Osteoblast (primary cell): ENCODE measurements around the gene NIPAL1. TPM values are rescaled to one million over a fixed set of nuclear protein-coding genes. Genes with fewer than 3 reads are reported as not detected.

ENCODE experiments used
- DNase-seq: peaks from one replicate; pipeline ENCODE4 v3.0.0; 2011; ENCODE audit warnings: low spot score, mixed read lengths; ENCODE audit not compliant: insufficient read length; ENCODE audit errors: missing footprints
- H2AFZ ChIP-seq: 2 replicates; pipeline ENCODE4 v1.6.0; 2011; ENCODE audit warnings: mild to moderate bottlenecking, low read length
- H3K27ac ChIP-seq: 2 replicates; pipeline ENCODE4 v1.5.1; 2011; ENCODE audit warnings: mild to moderate bottlenecking, low read depth, low read length, moderate library complexity
- H3K27me3 ChIP-seq: 2 replicates; pipeline ENCODE4 v1.6.0; 2012; ENCODE audit warnings: mild to moderate bottlenecking, control low read depth, inconsistent platforms, low read length, moderate library complexity; ENCODE audit not compliant: insufficient read depth
- H3K36me3 ChIP-seq: 2 replicates; pipeline ENCODE4 v1.5.1; 2011; ENCODE audit warnings: mild to moderate bottlenecking, low read length, control low read depth, moderate library complexity; ENCODE audit not compliant: insufficient read depth
- H3K4me1 ChIP-seq: 2 replicates; pipeline ENCODE4 v1.5.1; 2011; ENCODE audit warnings: mild to moderate bottlenecking, low read length, control low read depth, moderate library complexity; ENCODE audit not compliant: insufficient read depth
- H3K4me2 ChIP-seq: 2 replicates; pipeline ENCODE4 v1.6.0; 2011; ENCODE audit warnings: mild to moderate bottlenecking, low read length; ENCODE audit not compliant: insufficient read depth
- H3K4me3 ChIP-seq: fragments of 200-600 bp; sonication (generic); 3 replicates; pipeline ENCODE4 v1.5.1; 2012; ENCODE audit warnings: mild to moderate bottlenecking, low read length, inconsistent platforms; ENCODE audit not compliant: insufficient read depth
- H3K79me2 ChIP-seq: 2 replicates; pipeline ENCODE4 v1.6.0; 2012; ENCODE audit warnings: mild to moderate bottlenecking, low read length, control low read depth, inconsistent platforms; ENCODE audit not compliant: insufficient read depth
- H3K9me3 ChIP-seq: 2 replicates; pipeline ENCODE4 v1.5.1; 2011; ENCODE audit warnings: low read depth, low read length, control low read depth
- H4K20me1 ChIP-seq: 2 replicates; pipeline ENCODE4 v1.6.0; 2012; ENCODE audit warnings: mild to moderate bottlenecking, low read length, control low read depth; ENCODE audit not compliant: insufficient read depth
- total RNA-seq: library from RNA; depleted of rRNA; stranded (reverse); fragments of >200 nt; gene quantifications from 2 replicates; pipeline ENCODE4 v1.2.3, GENCODE V29; 2012
- TF ChIP-seq, protein P1 (sequence below): IDR thresholded peaks from 2 replicates; pipeline ENCODE4 v1.5.1; 2011; ENCODE audit warnings: mild to moderate bottlenecking, low read depth, low read length, moderate library complexity; ENCODE audit errors: extremely low read depth

The NIPAL1 gene
- total RNA-seq, 1 donor, result under 0.01 TPM

DNA sequence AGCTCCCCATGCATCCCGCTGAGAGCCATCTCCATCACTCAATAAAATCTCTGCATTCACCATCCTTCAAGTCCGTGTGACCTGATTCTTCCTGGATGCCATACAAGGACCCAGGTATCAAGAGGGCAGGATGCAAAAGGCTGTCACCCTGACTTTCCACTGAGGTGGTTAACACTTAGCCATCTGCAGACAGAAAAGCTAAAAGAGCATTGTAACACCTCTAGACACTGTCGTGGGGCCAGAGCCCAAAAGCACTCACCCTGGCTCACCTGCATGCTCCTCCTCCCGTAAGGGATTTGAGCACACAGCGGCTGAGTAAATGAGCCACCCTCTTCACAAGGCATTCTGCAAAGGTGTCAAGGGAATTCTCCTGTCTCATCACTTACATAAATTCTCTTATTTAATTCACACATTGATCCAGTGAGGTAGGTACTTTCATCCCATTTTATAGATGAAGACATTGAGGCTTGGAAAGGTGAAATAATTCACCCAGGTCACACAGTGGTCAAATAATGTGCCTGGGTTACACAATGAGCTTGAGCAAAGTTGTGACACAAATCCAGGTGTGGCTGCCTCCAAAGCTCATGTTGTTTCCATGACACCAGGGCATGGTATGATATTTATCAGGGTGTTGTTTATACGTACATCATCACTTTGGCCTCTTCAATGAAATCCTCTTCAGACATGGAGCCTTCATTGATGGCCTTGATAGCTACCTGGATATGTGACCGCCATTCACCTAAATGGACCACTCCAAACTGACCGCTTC lies 69.4 kb downstream of the NIPAL1 start:
- Histone ChIP-seq H4K20me1 (no peaks in the 10 kb centered on the region), H3K79me2 (no peaks in the 10 kb centered on the region), H3K4me2 (no peak overlapping the region), H3K27ac (no peak overlapping the region), H3K27me3 (no peaks in the 10 kb centered on the region), H3K4me1 (no peaks in the 10 kb centered on the region), H3K4me3 (no peak overlapping the region), H3K9me3 (no peaks in the 10 kb centered on the region), H2AFZ (no peak overlapping the region), H3K36me3 (no peaks in the 10 kb centered on the region)
- no peak for DNase-seq
- TF ChIP-seq, protein P1, sequence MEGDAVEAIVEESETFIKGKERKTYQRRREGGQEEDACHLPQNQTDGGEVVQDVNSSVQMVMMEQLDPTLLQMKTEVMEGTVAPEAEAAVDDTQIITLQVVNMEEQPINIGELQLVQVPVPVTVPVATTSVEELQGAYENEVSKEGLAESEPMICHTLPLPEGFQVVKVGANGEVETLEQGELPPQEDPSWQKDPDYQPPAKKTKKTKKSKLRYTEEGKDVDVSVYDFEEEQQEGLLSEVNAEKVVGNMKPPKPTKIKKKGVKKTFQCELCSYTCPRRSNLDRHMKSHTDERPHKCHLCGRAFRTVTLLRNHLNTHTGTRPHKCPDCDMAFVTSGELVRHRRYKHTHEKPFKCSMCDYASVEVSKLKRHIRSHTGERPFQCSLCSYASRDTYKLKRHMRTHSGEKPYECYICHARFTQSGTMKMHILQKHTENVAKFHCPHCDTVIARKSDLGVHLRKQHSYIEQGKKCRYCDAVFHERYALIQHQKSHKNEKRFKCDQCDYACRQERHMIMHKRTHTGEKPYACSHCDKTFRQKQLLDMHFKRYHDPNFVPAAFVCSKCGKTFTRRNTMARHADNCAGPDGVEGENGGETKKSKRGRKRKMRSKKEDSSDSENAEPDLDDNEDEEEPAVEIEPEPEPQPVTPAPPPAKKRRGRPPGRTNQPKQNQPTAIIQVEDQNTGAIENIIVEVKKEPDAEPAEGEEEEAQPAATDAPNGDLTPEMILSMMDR, result no peak

Other genes with a start within 250 kb of the NIPAL1 start
- gene CORIN, start 178.7 kb upstream of the NIPAL1 start, total RNA-seq, result 0.36 and 0.88 TPM in 2 replicates
- gene NFXL1, start 102.2 kb upstream of the NIPAL1 start, total RNA-seq, result 5.8 and 10.0 TPM in 2 replicates
- not detected in 2 replicates for gene CNGA1, start 91 bp upstream of the NIPAL1 start, total RNA-seq
- gene TXK, start 117.5 kb downstream of the NIPAL1 start, total RNA-seq, result 0.59 and 0.72 TPM in 2 replicates